Activated naive CD4-positive, alpha-beta T cell treated with anti-CD3 and anti-CD28 coated beads, Interleukin-2, amount 10 ng/mL, durations not matched to agents 7 days and 5 days (primary cell): ENCODE measurements around the gene NUDT1.

Source experiments
- CTCF ChIA-PET: fragments of 350-600 bp; sonication (Branson Sonifier 250); formaldehyde crosslinking; loops from one replicate; lab custom pipeline; 2021; ENCODE audit warnings: antibody characterized with exemption; lab: Charles Lee
- DNase-seq: peaks from one replicate; pipeline ENCODE4 v3.0.0-alpha.2; 2020
- H3K27ac Mint-ChIP-seq: one replicate; pipeline ENCODE4 v1.8.0; 2021; ENCODE audit warnings: mild to moderate bottlenecking, moderate library complexity, mixed read lengths
- H3K27me3 Mint-ChIP-seq: one replicate; pipeline ENCODE4 v1.8.0; 2021; ENCODE audit warnings: mild to moderate bottlenecking, mixed read lengths
- H3K36me3 Mint-ChIP-seq: one replicate; pipeline ENCODE4 v1.8.0; 2021; ENCODE audit warnings: mixed read lengths
- H3K4me1 Mint-ChIP-seq: one replicate; pipeline ENCODE4 v1.8.0; 2021; ENCODE audit warnings: mixed read lengths
- H3K4me3 Mint-ChIP-seq: one replicate; pipeline ENCODE4 v1.8.0; 2021; ENCODE audit warnings: mild to moderate bottlenecking, moderate library complexity, mixed read lengths
- H3K9me3 Mint-ChIP-seq: one replicate; pipeline ENCODE4 v1.8.0; 2021; ENCODE audit warnings: mixed read lengths

The NUDT1 gene

GRCh38 chr7:2288503-2288902, 46.5 kb downstream of the NUDT1 start:
- Mint-ChIP-seq H3K27ac (no peak overlapping the region), H3K27me3 (no peaks in the 10 kb centered on the region), H3K9me3 (no peaks in the 10 kb centered on the region), H3K4me3 (no peak overlapping the region), H3K36me3 (peaks cover 1% of the 10 kb centered on the region), H3K4me1 (no peaks in the 10 kb centered on the region)
- no peak for DNase-seq
- CTCF ChIA-PET: no interaction called here

GRCh38 chr7:2289111-2289586, 47.1 kb downstream of the NUDT1 start:
- Mint-ChIP-seq H3K27me3 (no peaks in the 10 kb centered on the region), H3K9me3 (no peaks in the 10 kb centered on the region), H3K27ac (no peak overlapping the region), H3K36me3 (peaks cover 1% of the 10 kb centered on the region), H3K4me1 (no peaks in the 10 kb centered on the region), H3K4me3 (no peak overlapping the region)
- DNase-seq: no peak
- CTCF ChIA-PET: no interaction called here

GRCh38 chr7:2289621-2290020, 47.6 kb downstream of the NUDT1 start:
- H3K9me3 Mint-ChIP-seq: no peaks in the 10 kb centered on the region
- DNase-seq: no peak
- H3K4me1 Mint-ChIP-seq: no peaks in the 10 kb centered on the region
- H3K4me3 Mint-ChIP-seq: no peak overlapping the region
- no peak overlapping the region for H3K27ac Mint-ChIP-seq
- H3K36me3 Mint-ChIP-seq: peaks cover 1% of the 10 kb centered on the region
- no peaks in the 10 kb centered on the region for H3K27me3 Mint-ChIP-seq
- CTCF ChIA-PET: no interaction called here

- no peak for DNase-seq
- H3K4me1 Mint-ChIP-seq: no peaks in the 10 kb centered on the region
- H3K27ac Mint-ChIP-seq: no peak overlapping the region
- CTCF ChIA-PET: no interaction called here
- no peak overlapping the region for H3K4me3 Mint-ChIP-seq
- no peaks in the 10 kb centered on the region for H3K27me3 Mint-ChIP-seq
- peaks cover 1% of the 10 kb centered on the region for H3K36me3 Mint-ChIP-seq
- no peaks in the 10 kb centered on the region for H3K9me3 Mint-ChIP-seq
These were observed 48.9 kb downstream of the NUDT1 start for GRCh38 chr7:2290877-2291276.

- Mint-ChIP-seq H3K4me1 (peaks cover 2% of the 10 kb centered on the region), H3K4me3 (no peak overlapping the region), H3K27ac (no peak overlapping the region), H3K27me3 (no peaks in the 10 kb centered on the region), H3K9me3 (no peaks in the 10 kb centered on the region), H3K36me3 (peaks cover 1% of the 10 kb centered on the region)
- no peak for DNase-seq
- CTCF ChIA-PET: no interaction called here
These were observed 54.1 kb downstream of the NUDT1 start for GRCh38 chr7:2295936-2296620.

- Mint-ChIP-seq H3K4me3 (no peak overlapping the region), H3K27me3 (no peaks in the 10 kb centered on the region), H3K9me3 (no peaks in the 10 kb centered on the region), H3K36me3 (no peaks in the 10 kb centered on the region), H3K4me1 (peaks cover 2% of the 10 kb centered on the region), H3K27ac (no peak overlapping the region)
- CTCF ChIA-PET: no interaction called here
- no peak for DNase-seq
These were observed 54.8 kb downstream of the NUDT1 start for GRCh38 chr7:2296832-2297231.

- CTCF ChIA-PET: no interaction called here
- Mint-ChIP-seq H3K4me3 (no peak overlapping the region), H3K27ac (no peak overlapping the region), H3K36me3 (no peaks in the 10 kb centered on the region), H3K9me3 (no peaks in the 10 kb centered on the region), H3K4me1 (peaks cover 2% of the 10 kb centered on the region), H3K27me3 (no peaks in the 10 kb centered on the region)
- no peak for DNase-seq
These were observed 57.3 kb downstream of the NUDT1 start for GRCh38 chr7:2299131-2299829.

- no peaks in the 10 kb centered on the region for H3K36me3 Mint-ChIP-seq
- H3K9me3 Mint-ChIP-seq: no peaks in the 10 kb centered on the region
- CTCF ChIA-PET: no interaction called here
- peaks cover 2% of the 10 kb centered on the region for H3K4me1 Mint-ChIP-seq
- no peak overlapping the region for H3K4me3 Mint-ChIP-seq
- no peak overlapping the region for H3K27ac Mint-ChIP-seq
- H3K27me3 Mint-ChIP-seq: no peaks in the 10 kb centered on the region
- no peak for DNase-seq
These were observed 58.0 kb downstream of the NUDT1 start for GRCh38 chr7:2299870-2300512.
